HL-60 (cell line): ENCODE measurements around the gene GMEB2.
"Not testable (repeated sequence)": the region's sequence is repeated elsewhere in the genome, so short reads cannot be mapped to it uniquely, and the experiment has no call there.

Source experiments
- DNase-seq, 2 experiments: peaks; one replicate each; pipeline ENCODE4 v3.0.0-alpha.2; 2010 to 2020; ENCODE audit warnings: low read depth in 1 of 2, low spot score in 1 of 2
- H3K27ac ChIP-seq: fragments of 250-450 bp; sonication (Bioruptor Pico); replicated peaks from 2 replicates; pipeline ENCODE4 v1.5.1; 2020; ENCODE audit warnings: mild to moderate bottlenecking, moderate library complexity
- H3K27me3 ChIP-seq: fragments of 250-450 bp; sonication (Bioruptor Pico); 2 replicates; pipeline ENCODE4 v1.5.1; 2021; ENCODE audit warnings: mild to moderate bottlenecking, moderate library complexity; ENCODE audit not compliant: insufficient read depth, poor library complexity, severe bottlenecking
- H3K4me3 ChIP-seq: replicated peaks from 2 replicates; pipeline ENCODE4 v1.5.1; 2011; ENCODE audit warnings: mild to moderate bottlenecking, control low read depth, low read length; ENCODE audit not compliant: insufficient read depth
- GABPA ChIP-seq: IDR thresholded peaks from 2 replicates; pipeline ENCODE4 v1.6.1; 2012; ENCODE audit warnings: low read depth
- POLR2AphosphoS5 ChIP-seq: IDR thresholded peaks from 2 replicates; pipeline ENCODE4 v1.6.1; 2012; ENCODE audit warnings: low read depth
- SPI1 ChIP-seq: IDR thresholded peaks from 2 replicates; pipeline ENCODE4 v1.6.1; 2012; ENCODE audit warnings: low read depth, mild to moderate bottlenecking, borderline replicate concordance
- TF ChIP-seq, protein P1 (sequence below): IDR thresholded peaks from one replicate; pipeline ENCODE4 v1.5.1; 2011; ENCODE audit warnings: low read length, control low read depth, inconsistent platforms; ENCODE audit not compliant: insufficient read depth
- TF ChIP-seq, protein P2 (sequence below): IDR thresholded peaks from 2 replicates; pipeline ENCODE4 v1.6.1; 2012; ENCODE audit warnings: low read depth; ENCODE audit not compliant: insufficient replicate concordance

The GMEB2 gene

DNA sequence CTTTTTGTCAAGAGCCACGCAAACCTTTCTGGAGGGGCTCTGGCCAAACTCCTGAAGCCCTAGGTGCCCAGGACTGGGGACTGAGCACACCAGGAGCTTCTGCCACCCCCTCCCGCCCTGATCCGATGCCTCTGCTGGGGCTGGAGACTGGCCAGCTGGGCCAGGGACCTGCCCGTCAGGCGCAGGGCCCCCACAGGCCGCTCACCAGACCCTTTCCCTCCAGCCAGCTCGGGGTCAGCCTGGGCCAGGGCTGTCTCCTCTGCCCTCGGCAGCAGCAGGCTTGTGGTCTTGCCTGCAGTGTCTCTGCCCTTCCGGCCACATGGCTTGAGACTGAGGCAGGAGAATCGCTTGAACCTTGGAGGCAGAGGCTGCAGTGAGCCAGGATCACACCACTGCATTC lies 45.8 kb upstream of the GMEB2 start:
- TF ChIP-seq SPI1 (no peak), GABPA (no peak)
- TF ChIP-seq, protein P1, sequence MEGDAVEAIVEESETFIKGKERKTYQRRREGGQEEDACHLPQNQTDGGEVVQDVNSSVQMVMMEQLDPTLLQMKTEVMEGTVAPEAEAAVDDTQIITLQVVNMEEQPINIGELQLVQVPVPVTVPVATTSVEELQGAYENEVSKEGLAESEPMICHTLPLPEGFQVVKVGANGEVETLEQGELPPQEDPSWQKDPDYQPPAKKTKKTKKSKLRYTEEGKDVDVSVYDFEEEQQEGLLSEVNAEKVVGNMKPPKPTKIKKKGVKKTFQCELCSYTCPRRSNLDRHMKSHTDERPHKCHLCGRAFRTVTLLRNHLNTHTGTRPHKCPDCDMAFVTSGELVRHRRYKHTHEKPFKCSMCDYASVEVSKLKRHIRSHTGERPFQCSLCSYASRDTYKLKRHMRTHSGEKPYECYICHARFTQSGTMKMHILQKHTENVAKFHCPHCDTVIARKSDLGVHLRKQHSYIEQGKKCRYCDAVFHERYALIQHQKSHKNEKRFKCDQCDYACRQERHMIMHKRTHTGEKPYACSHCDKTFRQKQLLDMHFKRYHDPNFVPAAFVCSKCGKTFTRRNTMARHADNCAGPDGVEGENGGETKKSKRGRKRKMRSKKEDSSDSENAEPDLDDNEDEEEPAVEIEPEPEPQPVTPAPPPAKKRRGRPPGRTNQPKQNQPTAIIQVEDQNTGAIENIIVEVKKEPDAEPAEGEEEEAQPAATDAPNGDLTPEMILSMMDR, result no peak
- TF ChIP-seq, protein P2, sequence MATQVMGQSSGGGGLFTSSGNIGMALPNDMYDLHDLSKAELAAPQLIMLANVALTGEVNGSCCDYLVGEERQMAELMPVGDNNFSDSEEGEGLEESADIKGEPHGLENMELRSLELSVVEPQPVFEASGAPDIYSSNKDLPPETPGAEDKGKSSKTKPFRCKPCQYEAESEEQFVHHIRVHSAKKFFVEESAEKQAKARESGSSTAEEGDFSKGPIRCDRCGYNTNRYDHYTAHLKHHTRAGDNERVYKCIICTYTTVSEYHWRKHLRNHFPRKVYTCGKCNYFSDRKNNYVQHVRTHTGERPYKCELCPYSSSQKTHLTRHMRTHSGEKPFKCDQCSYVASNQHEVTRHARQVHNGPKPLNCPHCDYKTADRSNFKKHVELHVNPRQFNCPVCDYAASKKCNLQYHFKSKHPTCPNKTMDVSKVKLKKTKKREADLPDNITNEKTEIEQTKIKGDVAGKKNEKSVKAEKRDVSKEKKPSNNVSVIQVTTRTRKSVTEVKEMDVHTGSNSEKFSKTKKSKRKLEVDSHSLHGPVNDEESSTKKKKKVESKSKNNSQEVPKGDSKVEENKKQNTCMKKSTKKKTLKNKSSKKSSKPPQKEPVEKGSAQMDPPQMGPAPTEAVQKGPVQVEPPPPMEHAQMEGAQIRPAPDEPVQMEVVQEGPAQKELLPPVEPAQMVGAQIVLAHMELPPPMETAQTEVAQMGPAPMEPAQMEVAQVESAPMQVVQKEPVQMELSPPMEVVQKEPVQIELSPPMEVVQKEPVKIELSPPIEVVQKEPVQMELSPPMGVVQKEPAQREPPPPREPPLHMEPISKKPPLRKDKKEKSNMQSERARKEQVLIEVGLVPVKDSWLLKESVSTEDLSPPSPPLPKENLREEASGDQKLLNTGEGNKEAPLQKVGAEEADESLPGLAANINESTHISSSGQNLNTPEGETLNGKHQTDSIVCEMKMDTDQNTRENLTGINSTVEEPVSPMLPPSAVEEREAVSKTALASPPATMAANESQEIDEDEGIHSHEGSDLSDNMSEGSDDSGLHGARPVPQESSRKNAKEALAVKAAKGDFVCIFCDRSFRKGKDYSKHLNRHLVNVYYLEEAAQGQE, result no peak
- no peak overlapping the region for H3K4me3 ChIP-seq
- no peaks in the 10 kb centered on the region for H3K27me3 ChIP-seq
- DNase-seq, result no peak
- no peak overlapping the region for H3K27ac ChIP-seq

DNA sequence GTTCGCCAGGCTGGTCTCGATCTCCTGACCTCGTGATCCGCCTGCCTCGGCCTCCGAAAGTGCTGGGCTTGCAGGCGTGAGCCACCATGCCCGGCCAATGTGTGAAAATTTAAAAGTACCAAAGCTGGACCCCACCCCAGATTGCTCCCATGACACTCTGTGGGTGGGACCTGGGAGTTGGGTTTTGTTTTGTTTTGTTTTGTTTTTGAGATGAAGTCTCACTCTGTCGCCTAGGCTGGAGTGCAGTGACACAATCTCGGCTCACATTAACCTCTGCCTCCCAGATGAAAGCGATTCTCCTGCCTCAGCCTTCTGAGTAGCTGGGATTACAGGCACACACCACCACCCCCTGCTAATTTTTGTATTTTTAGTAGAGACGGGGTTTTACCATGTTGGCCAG lies 44.8 kb upstream of the GMEB2 start:
- DNase-seq, H3K4me3 ChIP-seq, H3K27me3 ChIP-seq, H3K27ac ChIP-seq: not testable (repeated sequence)

DNA sequence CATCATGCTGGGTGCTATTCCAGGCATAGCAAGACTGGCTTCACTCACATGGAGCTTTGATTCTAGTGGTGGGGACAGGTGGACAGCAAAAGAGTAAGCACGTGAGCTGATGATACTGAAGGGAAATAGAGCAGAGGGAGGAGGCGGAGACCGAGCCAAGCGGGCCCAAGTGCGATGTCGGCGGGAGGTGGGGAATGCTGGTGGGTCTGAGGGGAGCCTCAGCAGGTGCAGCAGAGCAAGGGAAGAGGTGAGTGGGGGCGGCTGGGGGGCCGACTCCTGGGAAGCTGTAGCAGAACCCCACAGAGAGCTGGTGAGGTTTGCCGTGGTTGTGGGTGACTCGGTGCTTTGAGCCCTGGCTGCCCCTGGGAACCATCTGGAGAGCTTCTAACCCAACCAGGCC lies 41.5 kb upstream of the GMEB2 start:
- Histone ChIP-seq H3K27me3 (no peaks in the 10 kb centered on the region), H3K27ac (no peak overlapping the region), H3K4me3 (no peak overlapping the region)
- no peak for TF ChIP-seq POLR2AphosphoS5
- TF ChIP-seq, protein P2, result no peak
- TF ChIP-seq SPI1, result no peak
- TF ChIP-seq, protein P1, result no peak
- TF ChIP-seq GABPA, result no peak
- DNase-seq, result no peak

DNA sequence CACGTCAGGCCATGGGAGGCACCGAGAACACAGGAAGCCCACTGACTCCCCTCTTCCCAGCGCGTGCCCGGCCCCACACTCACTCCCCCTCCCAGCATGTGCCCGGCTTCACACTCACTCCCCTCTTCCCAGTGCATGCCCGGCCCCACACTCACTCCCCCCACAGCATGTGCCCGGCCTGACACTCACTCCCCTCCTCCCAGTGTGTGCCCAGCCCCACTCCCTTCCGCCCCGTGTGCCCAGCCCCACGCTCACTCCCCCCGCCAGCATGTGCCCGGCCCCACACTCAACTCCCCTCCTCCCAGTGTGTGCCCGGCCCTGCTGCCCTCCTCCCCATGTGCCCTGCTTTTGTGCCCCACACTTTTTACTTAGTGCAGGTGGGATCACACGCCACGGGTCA lies 41.0 kb upstream of the GMEB2 start:
- Histone ChIP-seq H3K4me3 (no peak overlapping the region), H3K27me3 (no peaks in the 10 kb centered on the region), H3K27ac (no peak overlapping the region)
- TF ChIP-seq SPI1 (no peak), POLR2AphosphoS5 (no peak), GABPA (no peak)
- TF ChIP-seq, protein P1, result no peak
- TF ChIP-seq, protein P2, result no peak
- no peak for DNase-seq
